A549 (cell line): ENCODE results near the gene SRGAP1. TPM values are rescaled to one million over a fixed set of nuclear protein-coding genes. Genes with fewer than 3 reads are reported as not detected.

Experiments used
- ATAC-seq, 2 experiments: fragments of 200-7000 bp in 1 of 2; fragments of >200 bp in 1 of 2; cut with Nextera tagmentation in 1 of 2; cut with Tn5 transposase in 1 of 2; 3 replicates each; pipeline versions ENCODE4 v1.8.0 to v1.9.1; 2018 to 2020; ENCODE audit warnings: mild to moderate bottlenecking in 1 of 2, moderate library complexity in 1 of 2
- CTCF ChIA-PET: fragments of 300-600 bp; sonication (Branson Sonifier 250); formaldehyde crosslinking; extraction: SDS; loops from one replicate; lab custom pipeline; 2021; ENCODE audit warnings: antibody characterized with exemption, inconsistent platforms; lab: Yijun Ruan, JAX
- POLR2A ChIA-PET: fragments of 350-600 bp; formaldehyde crosslinking; extraction: SDS; loops from one replicate; lab custom pipeline; 2021; ENCODE audit warnings: antibody characterized with exemption, inconsistent platforms; lab: Yijun Ruan, JAX
- DNase-seq, 2 experiments: peaks; one replicate each; pipeline versions ENCODE4 v3.0.0 to v3.0.0-alpha.2; 2011 to 2016; ENCODE audit warnings: low read depth in 1 of 2, low spot score in 1 of 2
- FAIRE-seq: peaks from 2 replicates; lab custom pipeline; 2011; peaks lifted over from hg19 to GRCh38; lab: Jason Lieb, UNC
- H3K27ac ChIP-seq, 2 experiments: fragments of >200 bp; sonication (Bioruptor Twin); formaldehyde crosslinking; 3 replicates each; pipeline ENCODE4 v1.5.1; 2016 to 2017
- H3K4me1 ChIP-seq: fragments of >200 bp; sonication (Bioruptor Twin); formaldehyde crosslinking; 3 replicates; pipeline ENCODE4 v1.6.1; 2016
- H3K4me2 ChIP-seq: fragments of >200 bp; sonication (Bioruptor Twin); formaldehyde crosslinking; 3 replicates; pipeline ENCODE4 v1.6.1; 2016
- H3K4me3 ChIP-seq: fragments of >200 bp; sonication (Bioruptor Twin); formaldehyde crosslinking; 3 replicates; pipeline ENCODE4 v1.5.1; 2016
- H3K9me3 ChIP-seq: fragments of >200 bp; sonication (Bioruptor Twin); formaldehyde crosslinking; 3 replicates; pipeline ENCODE4 v1.6.1; 2016
- CBX2 ChIP-seq: fragments of 200-600 bp; sonication (generic); IDR thresholded peaks from 2 replicates; pipeline ENCODE4 v1.6.1; 2016; ENCODE audit warnings: low read depth, mild to moderate bottlenecking, borderline replicate concordance
- CBX8 ChIP-seq: fragments of 200-600 bp; sonication (generic); IDR thresholded peaks from 2 replicates; pipeline ENCODE4 v1.6.1; 2016
- CEBPB ChIP-seq, 2 experiments: fragments of >200 bp in 1 of 2; sonication (Bioruptor Twin) in 1 of 2; formaldehyde crosslinking in 1 of 2; IDR thresholded peaks; 2 replicates each; pipeline ENCODE4 v1.6.1; 2012 to 2016
- CHD2 ChIP-seq: fragments of 150-350 bp; IDR thresholded peaks from 2 replicates; pipeline ENCODE4 v1.6.1; 2014; ENCODE audit warnings: low read length; ENCODE audit not compliant: partially characterized antibody
- EHF ChIP-seq: fragments of 250-450 bp; sonication (Bioruptor Pico); IDR thresholded peaks from 2 replicates; pipeline ENCODE4 v1.5.0; 2020; ENCODE audit warnings: mild to moderate bottlenecking
- ESRRA ChIP-seq: fragments of 150-350 bp; IDR thresholded peaks from 2 replicates; pipeline ENCODE4 v1.6.1; 2014; ENCODE audit warnings: mild to moderate bottlenecking, low read length, borderline replicate concordance
- FOSB ChIP-seq: fragments of 250-450 bp; sonication (Bioruptor Pico); IDR thresholded peaks from 2 replicates; pipeline ENCODE4 v1.5.0; 2020; ENCODE audit warnings: mild to moderate bottlenecking, moderate library complexity
- FOXS1 ChIP-seq: fragments of 250-450 bp; sonication (Bioruptor Pico); IDR thresholded peaks from 2 replicates; pipeline ENCODE4 v1.5.0; 2020; ENCODE audit warnings: mild to moderate bottlenecking, moderate library complexity
- GATA3 ChIP-seq: IDR thresholded peaks from 2 replicates; pipeline ENCODE4 v1.6.1; 2012; ENCODE audit warnings: borderline replicate concordance
- HEYL ChIP-seq: fragments of 250-450 bp; sonication (Bioruptor Pico); IDR thresholded peaks from 2 replicates; pipeline ENCODE4 v1.8.0; 2021; ENCODE audit warnings: mild to moderate bottlenecking, moderate library complexity
- HOXB5 ChIP-seq: fragments of 250-450 bp; sonication (Bioruptor Pico); IDR thresholded peaks from 2 replicates; pipeline ENCODE4 v1.5.0; 2020; ENCODE audit warnings: mild to moderate bottlenecking, moderate library complexity
- JUN ChIP-seq, 2 experiments: fragments of >200 bp; sonication (Bioruptor Twin); formaldehyde crosslinking; IDR thresholded peaks; 2 replicates in 1 of 2; 3 replicates in 1 of 2; pipeline ENCODE4 v1.6.1; 2016 to 2017
- KDM1A ChIP-seq: fragments of 200-600 bp; sonication (generic); IDR thresholded peaks from 2 replicates; pipeline ENCODE4 v1.6.1; 2016; ENCODE audit warnings: low read depth, mild to moderate bottlenecking
- MYC ChIP-seq: IDR thresholded peaks from 2 replicates; pipeline ENCODE4 v1.6.1; 2012; ENCODE audit warnings: mild to moderate bottlenecking, inconsistent platforms, low read length, improper control_type of control experiment, borderline replicate concordance
- NFE2L2 ChIP-seq: fragments of 150-350 bp; conservative IDR thresholded peaks from 2 replicates; pipeline ENCODE4 v1.6.1; 2014; ENCODE audit warnings: low read length
- NR3C1 ChIP-seq: fragments of >200 bp; sonication (Bioruptor Twin); formaldehyde crosslinking; IDR thresholded peaks from 3 replicates; pipeline ENCODE4 v1.6.1; 2017
- POLR2AphosphoS2 ChIP-seq: conservative IDR thresholded peaks from 2 replicates; pipeline ENCODE4 v1.6.1; 2012; ENCODE audit warnings: low read length, improper control_type of control experiment, inconsistent platforms
- RARB ChIP-seq: fragments of 250-450 bp; sonication (Bioruptor Pico); IDR thresholded peaks from 2 replicates; pipeline ENCODE4 v1.8.0; 2021; ENCODE audit warnings: mild to moderate bottlenecking, moderate library complexity
- RFX5 ChIP-seq: fragments of 450-650 bp; IDR thresholded peaks from 2 replicates; pipeline ENCODE4 v1.7.1; 2014; ENCODE audit warnings: antibody characterized with exemption, mild to moderate bottlenecking, moderate library complexity
- RNF2 ChIP-seq: fragments of 200-600 bp; sonication (generic); IDR thresholded peaks from 2 replicates; pipeline ENCODE4 v1.6.1; 2016; ENCODE audit warnings: low read depth, mild to moderate bottlenecking, antibody characterized with exemption, moderate library complexity, borderline replicate concordance
- ZC3H11A ChIP-seq: fragments of 450-650 bp; IDR thresholded peaks from 2 replicates; pipeline ENCODE4 v1.6.1; 2014; ENCODE audit warnings: antibody characterized with exemption, mild to moderate bottlenecking
- ZFP36 ChIP-seq: fragments of 450-650 bp; IDR thresholded peaks from 2 replicates; pipeline ENCODE4 v1.6.1; 2014; ENCODE audit warnings: borderline replicate concordance; ENCODE audit not compliant: partially characterized antibody
- WGBS: methylation state at CpG from one replicate; pipeline ENCODE4 v1.1.6; 2017; ENCODE audit errors: missing lambda C conversion rate; 5-methylcytosine and 5-hydroxymethylcytosine counted together
- polyA plus RNA-seq, 4 experiments: library from polyadenylated mRNA; depleted of rRNA in 3 of 4; stranded (reverse); fragments of >200 nt; fragmentation: RNase III in 1 of 4; extraction: RNeasy Plus Mini Kit Qiagen cat#74134 plus additional on column Dnase treatment in 1 of 4; gene quantifications; 2 replicates in 3 of 4; 3 replicates in 1 of 4; pipeline ENCODE4 v1.2.3, GENCODE V29; 2011 to 2017
- TF ChIP-seq, protein P1 (sequence below): fragments of >200 bp; sonication (Bioruptor Twin); formaldehyde crosslinking; IDR thresholded peaks from 3 replicates; pipeline ENCODE4 v1.6.1; 2016
- TF ChIP-seq, protein P2 (sequence below): IDR thresholded peaks from 2 replicates; pipeline ENCODE4 v1.6.1; 2012; ENCODE audit warnings: low read depth, borderline replicate concordance
- TF ChIP-seq, protein P3 (sequence below): IDR thresholded peaks from 2 replicates; pipeline ENCODE4 v1.6.1; 2012
- TF ChIP-seq, protein P4 (sequence below): fragments of >200 bp; sonication (Bioruptor Twin); formaldehyde crosslinking; IDR thresholded peaks from 3 replicates; pipeline ENCODE4 v1.5.1; 2016
- TF ChIP-seq, protein P5 (sequence below): fragments of 250-450 bp; sonication (Bioruptor Pico); IDR thresholded peaks from 2 replicates; pipeline ENCODE4 v1.5.0; 2021; ENCODE audit warnings: mild to moderate bottlenecking, moderate library complexity, borderline replicate concordance

Gene SRGAP1
- polyA plus RNA-seq, 2 of the 4 experiments (the other 2 are of a cell fraction) = 7.9 to 22.9 TPM

DNA sequence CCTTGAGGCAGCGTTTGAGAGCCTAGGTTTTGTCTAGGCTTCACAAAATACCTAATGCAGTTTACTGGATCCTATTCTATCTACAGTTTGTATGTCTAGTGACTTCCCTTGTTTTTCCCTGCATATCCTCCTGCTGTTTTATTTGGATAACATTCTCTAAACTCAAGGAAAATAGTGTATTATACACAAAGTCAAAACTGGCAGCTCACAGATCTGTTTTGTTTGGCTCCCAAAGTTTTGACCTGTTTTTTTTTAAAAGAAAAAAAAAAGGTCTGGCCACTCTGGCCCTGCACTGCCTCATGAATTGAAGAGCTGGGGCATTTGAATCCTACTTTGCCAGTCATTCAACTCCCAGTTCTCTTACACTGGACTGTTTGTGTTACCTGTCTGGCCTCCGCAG is 222.3 kb downstream of the SRGAP1 start:
- Histone ChIP-seq H3K4me1 (peaks cover 4% of the 10 kb centered on the region; the same call in 2 of the 3 replicates), H3K27ac (no peak overlapping the region), H3K4me2 (no peak overlapping the region), H3K9me3 (no peaks in the 10 kb centered on the region), H3K4me3 (no peak overlapping the region)
- ChIA-PET POLR2A (interaction anchor here (0.6 kb wide), 1 partner anchor 233 kb away, joined by 5 read pairs; no protein-coding TSS in a partner anchor), CTCF (interaction anchor here (1.2 to 2.4 kb wide), 2 partner anchors 9 to 223 kb away, joined by 3 to 7 read pairs; partner anchors contain the start of gene SRGAP1)
- ATAC-seq (no peak), FAIRE-seq (no peak), DNase-seq (no peak)
- TF ChIP-seq, protein P1, sequence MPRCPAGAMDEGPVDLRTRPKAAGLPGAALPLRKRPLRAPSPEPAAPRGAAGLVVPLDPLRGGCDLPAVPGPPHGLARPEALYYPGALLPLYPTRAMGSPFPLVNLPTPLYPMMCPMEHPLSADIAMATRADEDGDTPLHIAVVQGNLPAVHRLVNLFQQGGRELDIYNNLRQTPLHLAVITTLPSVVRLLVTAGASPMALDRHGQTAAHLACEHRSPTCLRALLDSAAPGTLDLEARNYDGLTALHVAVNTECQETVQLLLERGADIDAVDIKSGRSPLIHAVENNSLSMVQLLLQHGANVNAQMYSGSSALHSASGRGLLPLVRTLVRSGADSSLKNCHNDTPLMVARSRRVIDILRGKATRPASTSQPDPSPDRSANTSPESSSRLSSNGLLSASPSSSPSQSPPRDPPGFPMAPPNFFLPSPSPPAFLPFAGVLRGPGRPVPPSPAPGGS = no peak
- TF ChIP-seq CBX8 (no peak), RNF2 (no peak), NR3C1 (no peak), MYC (no peak), POLR2AphosphoS2 (no peak), ESRRA (no peak), RARB (no peak), NFE2L2 (no peak), KDM1A (no peak), EHF (CRISPR knock-in tag) (no peak), RFX5 (no peak), JUN (IDR thresholded peaks at IDR 0.05) (no peak)
- TF ChIP-seq, protein P2, sequence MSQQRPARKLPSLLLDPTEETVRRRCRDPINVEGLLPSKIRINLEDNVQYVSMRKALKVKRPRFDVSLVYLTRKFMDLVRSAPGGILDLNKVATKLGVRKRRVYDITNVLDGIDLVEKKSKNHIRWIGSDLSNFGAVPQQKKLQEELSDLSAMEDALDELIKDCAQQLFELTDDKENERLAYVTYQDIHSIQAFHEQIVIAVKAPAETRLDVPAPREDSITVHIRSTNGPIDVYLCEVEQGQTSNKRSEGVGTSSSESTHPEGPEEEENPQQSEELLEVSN = no peak
- TF ChIP-seq, protein P3, sequence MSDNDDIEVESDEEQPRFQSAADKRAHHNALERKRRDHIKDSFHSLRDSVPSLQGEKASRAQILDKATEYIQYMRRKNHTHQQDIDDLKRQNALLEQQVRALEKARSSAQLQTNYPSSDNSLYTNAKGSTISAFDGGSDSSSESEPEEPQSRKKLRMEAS = no peak
- 89% methylated on average over 2 of the region's 2 CpGs for WGBS

DNA sequence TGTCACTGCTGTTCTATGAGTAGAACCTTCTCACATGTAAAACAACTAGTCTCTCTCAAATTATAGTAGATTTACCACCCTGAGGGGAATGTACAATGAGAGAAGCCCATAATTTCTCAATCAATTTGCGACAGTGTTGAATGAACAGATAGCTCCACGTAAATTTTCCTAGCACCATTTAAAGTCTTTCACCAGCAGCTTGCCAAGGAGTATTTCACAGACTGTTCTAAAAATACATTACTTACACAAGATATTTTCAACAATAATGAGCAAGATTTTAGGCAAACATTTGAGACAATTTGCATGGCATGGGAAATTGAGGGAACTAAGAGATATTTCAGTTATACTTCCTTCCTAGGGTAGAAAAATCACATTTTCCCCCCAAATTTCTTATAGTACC is 226.0 kb downstream of the SRGAP1 start:
- FAIRE-seq (no peak), DNase-seq (no peak)
- no peak overlapping the region for H3K27ac ChIP-seq
- POLR2A ChIA-PET = no interaction called here
- 96% methylated on average over 2 of the region's 2 CpGs for WGBS
- TF ChIP-seq HEYL (CRISPR knock-in tag) = no peak
- TF ChIP-seq FOSB (CRISPR knock-in tag) = no peak
- no peak for TF ChIP-seq ZC3H11A
- no peak for TF ChIP-seq HOXB5 (CRISPR knock-in tag)
- no peak for TF ChIP-seq CEBPB (IDR thresholded peaks at IDR 0.05)
- TF ChIP-seq RNF2 = no peak
- no peak for TF ChIP-seq FOXS1 (CRISPR knock-in tag)
- TF ChIP-seq CBX2 = no peak
- TF ChIP-seq ZFP36 = no peak
- TF ChIP-seq GATA3 = no peak
- no peak for TF ChIP-seq CHD2
- TF ChIP-seq, protein P4, sequence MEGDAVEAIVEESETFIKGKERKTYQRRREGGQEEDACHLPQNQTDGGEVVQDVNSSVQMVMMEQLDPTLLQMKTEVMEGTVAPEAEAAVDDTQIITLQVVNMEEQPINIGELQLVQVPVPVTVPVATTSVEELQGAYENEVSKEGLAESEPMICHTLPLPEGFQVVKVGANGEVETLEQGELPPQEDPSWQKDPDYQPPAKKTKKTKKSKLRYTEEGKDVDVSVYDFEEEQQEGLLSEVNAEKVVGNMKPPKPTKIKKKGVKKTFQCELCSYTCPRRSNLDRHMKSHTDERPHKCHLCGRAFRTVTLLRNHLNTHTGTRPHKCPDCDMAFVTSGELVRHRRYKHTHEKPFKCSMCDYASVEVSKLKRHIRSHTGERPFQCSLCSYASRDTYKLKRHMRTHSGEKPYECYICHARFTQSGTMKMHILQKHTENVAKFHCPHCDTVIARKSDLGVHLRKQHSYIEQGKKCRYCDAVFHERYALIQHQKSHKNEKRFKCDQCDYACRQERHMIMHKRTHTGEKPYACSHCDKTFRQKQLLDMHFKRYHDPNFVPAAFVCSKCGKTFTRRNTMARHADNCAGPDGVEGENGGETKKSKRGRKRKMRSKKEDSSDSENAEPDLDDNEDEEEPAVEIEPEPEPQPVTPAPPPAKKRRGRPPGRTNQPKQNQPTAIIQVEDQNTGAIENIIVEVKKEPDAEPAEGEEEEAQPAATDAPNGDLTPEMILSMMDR = no peak
- TF ChIP-seq, protein P2 = no peak
- TF ChIP-seq POLR2AphosphoS2 = no peak
- TF ChIP-seq, protein P5, sequence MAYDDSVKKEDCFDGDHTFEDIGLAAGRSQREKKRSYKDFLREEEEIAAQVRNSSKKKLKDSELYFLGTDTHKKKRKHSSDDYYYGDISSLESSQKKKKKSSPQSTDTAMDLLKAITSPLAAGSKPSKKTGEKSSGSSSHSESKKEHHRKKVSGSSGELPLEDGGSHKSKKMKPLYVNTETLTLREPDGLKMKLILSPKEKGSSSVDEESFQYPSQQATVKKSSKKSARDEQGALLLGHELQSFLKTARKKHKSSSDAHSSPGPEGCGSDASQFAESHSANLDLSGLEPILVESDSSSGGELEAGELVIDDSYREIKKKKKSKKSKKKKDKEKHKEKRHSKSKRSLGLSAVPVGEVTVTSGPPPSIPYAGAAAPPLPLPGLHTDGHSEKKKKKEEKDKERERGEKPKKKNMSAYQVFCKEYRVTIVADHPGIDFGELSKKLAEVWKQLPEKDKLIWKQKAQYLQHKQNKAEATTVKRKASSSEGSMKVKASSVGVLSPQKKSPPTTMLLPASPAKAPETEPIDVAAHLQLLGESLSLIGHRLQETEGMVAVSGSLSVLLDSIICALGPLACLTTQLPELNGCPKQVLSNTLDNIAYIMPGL (CRISPR knock-in tag) = no peak
- TF ChIP-seq, all 56 proteins: peak for 0
- H3K4me1 ChIP-seq = no peaks in the 10 kb centered on the region
- H3K4me3 ChIP-seq = no peak overlapping the region
- ATAC-seq = no peak
- no peak overlapping the region for H3K4me2 ChIP-seq
- CTCF ChIA-PET = no interaction called here
- H3K9me3 ChIP-seq = no peaks in the 10 kb centered on the region
